AG04449 (cell line): Measurements from ENCODE around the gene DAPK3.

Source experiments
- CTCF ChIA-PET: fragments of 350-600 bp; formaldehyde crosslinking; extraction: SDS; loops from one replicate; lab custom pipeline; 2021; ENCODE audit warnings: antibody characterized with exemption; lab: Yijun Ruan, JAX
- POLR2A ChIA-PET: fragments of 400-600, 350-600 bp; formaldehyde crosslinking; extraction: SDS; loops from one replicate; lab custom pipeline; 2020; ENCODE audit warnings: antibody characterized with exemption, inconsistent platforms; lab: Yijun Ruan, JAX
- DNase-seq: peaks from one replicate; pipeline ENCODE4 v3.0.0-alpha.2; 2010; ENCODE audit warnings: low read depth, low spot score
- H3K4me3 ChIP-seq: 2 replicates; pipeline ENCODE4 v1.5.1; 2011; ENCODE audit warnings: low read depth, mild to moderate bottlenecking, control low read depth, low read length
- TF ChIP-seq, protein P1 (sequence below): IDR thresholded peaks from one replicate; pipeline ENCODE4 v1.5.1; 2011; ENCODE audit warnings: mild to moderate bottlenecking, moderate library complexity, low read length, control low read depth, inconsistent platforms; ENCODE audit not compliant: insufficient read depth; ENCODE audit errors: missing control alignments

Gene DAPK3

GRCh38 chr19:3936506-3937442 is 34.1 kb downstream of the DAPK3 start:
- TF ChIP-seq, protein P1, sequence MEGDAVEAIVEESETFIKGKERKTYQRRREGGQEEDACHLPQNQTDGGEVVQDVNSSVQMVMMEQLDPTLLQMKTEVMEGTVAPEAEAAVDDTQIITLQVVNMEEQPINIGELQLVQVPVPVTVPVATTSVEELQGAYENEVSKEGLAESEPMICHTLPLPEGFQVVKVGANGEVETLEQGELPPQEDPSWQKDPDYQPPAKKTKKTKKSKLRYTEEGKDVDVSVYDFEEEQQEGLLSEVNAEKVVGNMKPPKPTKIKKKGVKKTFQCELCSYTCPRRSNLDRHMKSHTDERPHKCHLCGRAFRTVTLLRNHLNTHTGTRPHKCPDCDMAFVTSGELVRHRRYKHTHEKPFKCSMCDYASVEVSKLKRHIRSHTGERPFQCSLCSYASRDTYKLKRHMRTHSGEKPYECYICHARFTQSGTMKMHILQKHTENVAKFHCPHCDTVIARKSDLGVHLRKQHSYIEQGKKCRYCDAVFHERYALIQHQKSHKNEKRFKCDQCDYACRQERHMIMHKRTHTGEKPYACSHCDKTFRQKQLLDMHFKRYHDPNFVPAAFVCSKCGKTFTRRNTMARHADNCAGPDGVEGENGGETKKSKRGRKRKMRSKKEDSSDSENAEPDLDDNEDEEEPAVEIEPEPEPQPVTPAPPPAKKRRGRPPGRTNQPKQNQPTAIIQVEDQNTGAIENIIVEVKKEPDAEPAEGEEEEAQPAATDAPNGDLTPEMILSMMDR, result no peak
- no peak for DNase-seq
- H3K4me3 ChIP-seq, result no peak overlapping the region
- ChIA-PET CTCF (no interaction called here), POLR2A (no interaction called here)

- TF ChIP-seq, protein P1, result no peak
- ChIA-PET CTCF (interaction anchor here (1.3 kb wide), 1 partner anchor 13 kb away, joined by 4 read pairs; no protein-coding TSS in a partner anchor), POLR2A (no interaction called here)
- DNase-seq, result no peak
- H3K4me3 ChIP-seq, result no peak within 1 kb of the TSS
Observed at GRCh38 chr19:3932931-3933810, 37.7 kb downstream of the DAPK3 start, which contains the start of gene NMRK2. Gene NMRK2 (plus strand): TSS chr19:3933069. CDS start chr19:3933672, 603 bp downstream.

DNA sequence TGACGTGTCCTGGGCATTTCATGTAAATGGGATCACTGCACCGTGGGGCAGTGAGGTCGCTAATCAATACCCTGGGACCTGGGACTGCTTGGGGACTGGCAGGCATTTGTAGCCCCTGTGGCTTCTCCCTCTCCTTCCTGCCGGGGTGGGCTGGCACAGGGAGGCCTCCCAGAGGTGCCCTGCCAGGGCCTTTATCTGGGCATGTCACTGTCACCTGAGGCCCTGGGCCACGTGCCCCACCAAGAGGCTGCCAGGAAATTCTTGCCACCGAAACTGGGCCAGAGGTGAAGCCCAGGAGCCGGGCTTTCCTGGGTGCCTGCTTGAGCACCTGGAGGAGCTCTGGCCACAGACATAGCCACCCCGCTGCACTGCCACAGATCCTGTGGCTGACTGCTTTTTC is 39.9 kb downstream of the DAPK3 start:
- DNase-seq, result no peak
- ChIA-PET CTCF (no interaction called here), POLR2A (no interaction called here)
- TF ChIP-seq, protein P1, result no peak
- no peak overlapping the region for H3K4me3 ChIP-seq

- ChIA-PET POLR2A (no interaction called here), CTCF (no interaction called here)
- H3K4me3 ChIP-seq, result no peak overlapping the region
- TF ChIP-seq, protein P1, result no peak
- no peak for DNase-seq
Observed at GRCh38 chr19:3923912-3924311, 47.0 kb downstream of the DAPK3 start.

GRCh38 chr19:3923096-3923758 is 47.7 kb downstream of the DAPK3 start:
- no peak for DNase-seq
- POLR2A ChIA-PET, result no interaction called here
- TF ChIP-seq, protein P1, result no peak
- CTCF ChIA-PET, result no interaction called here
- H3K4me3 ChIP-seq, result no peak overlapping the region

GRCh38 chr19:3919793-3920192 is 51.1 kb downstream of the DAPK3 start:
- DNase-seq, result no peak
- no peak overlapping the region for H3K4me3 ChIP-seq
- TF ChIP-seq, protein P1, result no peak
- CTCF ChIA-PET, result no interaction called here
- POLR2A ChIA-PET, result no interaction called here
